ENCODE results near the gene THAP10. TPM values are rescaled to one million over a fixed set of nuclear protein-coding genes. Genes with fewer than 3 reads are reported as not detected.

Gene THAP10
- total RNA-seq, 1 experiment from 2014 or later: 2.6 TPM

DNA sequence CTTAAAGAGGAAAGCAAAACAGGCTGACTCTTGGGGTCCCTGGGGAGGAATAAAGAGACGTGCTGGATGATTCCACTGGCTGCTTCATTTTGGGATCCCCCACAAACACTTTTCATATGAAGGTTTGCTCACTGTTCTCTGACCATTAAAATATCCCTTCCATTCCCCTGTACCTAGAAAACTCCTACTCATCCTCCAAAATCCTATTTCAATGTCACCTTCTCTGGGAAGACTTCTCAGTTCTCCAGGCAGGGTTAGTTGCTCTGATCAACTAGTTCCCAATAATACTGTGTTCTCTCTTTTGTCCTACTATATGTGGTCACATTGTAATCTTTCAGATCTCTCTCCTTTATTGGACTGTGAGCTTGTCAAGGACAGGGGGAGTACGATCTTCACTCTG lies 57.2 kb downstream of the THAP10 start:
- no peak overlapping the region for H3K27ac Mint-ChIP-seq
- no peak for TF ChIP-seq E2F1 (CRISPR knock-in tag; IDR thresholded peaks at IDR 0.05)
- no peak for TF ChIP-seq NR2C2 (CRISPR knock-in tag; IDR thresholded peaks at IDR 0.05)
- H3K9me3 Mint-ChIP-seq: peaks cover 10% of the 10 kb centered on the region
- DNase-seq (ENCODE audit: low spot score) (no peak), ATAC-seq (no peak)
- no peaks in the 10 kb centered on the region for H3K27me3 Mint-ChIP-seq (ENCODE audit: low read depth)
- H3K36me3 Mint-ChIP-seq: peaks cover 42% of the 10 kb centered on the region
- peaks cover 14% of the 10 kb centered on the region for H3K4me1 Mint-ChIP-seq
- POLR2A ChIA-PET: no interaction called here
- CTCF ChIA-PET: no interaction called here
- no peak overlapping the region for H3K4me3 Mint-ChIP-seq

DNA sequence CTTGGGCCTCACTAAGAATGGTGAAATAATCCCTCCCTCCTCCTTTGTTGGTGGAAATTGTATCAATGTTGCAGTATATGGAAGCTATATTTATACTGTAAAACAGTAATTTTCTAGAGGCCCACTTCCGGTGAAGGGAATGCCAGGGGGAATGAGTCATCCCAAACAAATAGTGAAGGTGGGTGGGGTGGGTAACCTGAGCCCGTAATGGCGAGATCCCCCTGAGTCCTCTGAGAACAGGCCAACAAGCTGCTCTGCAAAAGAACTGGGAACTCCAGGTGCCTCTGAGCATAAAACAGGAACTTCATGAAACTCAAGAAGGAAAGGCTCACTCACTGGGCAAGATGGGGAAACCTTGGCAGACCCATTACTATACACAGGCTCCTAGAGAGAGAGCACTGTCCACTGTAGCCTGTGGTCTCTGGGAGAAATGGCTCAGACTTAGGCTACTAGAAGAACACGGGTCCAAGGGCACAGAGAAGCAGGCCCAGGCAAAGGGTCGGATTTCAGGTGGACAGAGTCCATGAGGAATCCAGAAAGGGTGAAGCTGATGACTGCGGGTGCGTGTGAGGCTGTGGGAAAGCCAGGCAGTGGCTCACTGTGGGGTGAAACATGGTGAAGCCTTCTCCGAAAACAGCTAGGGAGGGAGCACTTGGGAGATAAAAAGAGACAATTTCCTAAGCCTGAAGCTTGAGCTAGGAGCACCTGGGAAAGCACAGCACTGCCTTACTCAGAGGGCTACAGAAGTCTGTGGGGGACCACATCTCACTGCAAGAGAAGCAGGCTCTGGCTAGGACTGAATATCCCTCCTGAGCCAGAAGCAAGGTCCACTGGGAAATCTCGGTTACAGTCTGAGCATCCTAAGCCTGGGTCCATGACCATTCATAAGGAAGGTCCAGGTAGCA lies 58.1 kb downstream of the THAP10 start:
- no peaks in the 10 kb centered on the region for H3K27me3 Mint-ChIP-seq (ENCODE audit: low read depth)
- H3K27ac Mint-ChIP-seq: peak overlapping the region; percentile 86
- peaks cover 42% of the 10 kb centered on the region for H3K36me3 Mint-ChIP-seq
- TF ChIP-seq GABPB1 (CRISPR knock-in tag; IDR thresholded peaks at IDR 0.05): peak; percentile 42; the same call in 1 of the 2 replicates
- no peak for TF ChIP-seq NR3C1 (CRISPR knock-in tag; conservative IDR thresholded peaks at IDR 0.05; ENCODE audit: low read depth)
- no peak for TF ChIP-seq E2F4 (CRISPR knock-in tag; IDR thresholded peaks at IDR 0.05; ENCODE audit: borderline replicate concordance, low read depth)
- TF ChIP-seq, protein P1, sequence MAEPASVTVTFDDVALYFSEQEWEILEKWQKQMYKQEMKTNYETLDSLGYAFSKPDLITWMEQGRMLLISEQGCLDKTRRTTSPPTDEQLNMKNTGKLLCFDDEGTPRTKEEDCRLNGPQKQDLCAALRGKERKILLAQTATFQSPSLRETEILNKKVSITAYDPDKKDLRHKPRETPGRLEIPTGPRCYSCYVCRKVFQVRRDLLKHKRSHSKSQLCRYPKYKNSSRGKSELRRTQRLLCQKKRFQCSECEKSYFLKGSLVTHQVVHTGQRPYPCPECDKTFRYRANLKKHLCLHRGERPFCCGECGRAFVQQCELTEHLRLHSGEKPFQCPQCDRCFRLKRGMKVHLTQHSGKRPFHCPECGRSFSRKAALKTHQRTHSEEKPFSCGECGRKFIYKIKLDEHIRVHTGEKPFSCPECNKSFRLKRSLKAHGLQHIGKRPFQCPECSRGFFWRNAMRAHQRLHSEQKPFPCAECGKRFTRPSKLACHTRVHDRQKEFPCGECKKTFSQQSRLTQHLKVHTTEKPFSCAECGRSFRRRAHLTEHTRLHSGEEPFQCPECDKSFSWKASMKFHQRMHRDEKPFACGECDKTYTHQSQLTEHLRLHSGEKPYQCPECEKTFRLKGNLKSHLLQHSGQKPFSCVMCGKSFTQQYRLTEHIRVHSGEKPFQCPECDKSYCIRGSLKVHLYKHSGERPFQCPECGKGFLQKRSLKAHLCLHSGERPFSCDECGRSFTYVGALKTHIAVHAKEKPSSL (CRISPR knock-in tag; conservative IDR thresholded peaks at IDR 0.05): no peak
- no peak for TF ChIP-seq EMX1 (CRISPR knock-in tag; IDR thresholded peaks at IDR 0.05)
- TF ChIP-seq, protein P2, sequence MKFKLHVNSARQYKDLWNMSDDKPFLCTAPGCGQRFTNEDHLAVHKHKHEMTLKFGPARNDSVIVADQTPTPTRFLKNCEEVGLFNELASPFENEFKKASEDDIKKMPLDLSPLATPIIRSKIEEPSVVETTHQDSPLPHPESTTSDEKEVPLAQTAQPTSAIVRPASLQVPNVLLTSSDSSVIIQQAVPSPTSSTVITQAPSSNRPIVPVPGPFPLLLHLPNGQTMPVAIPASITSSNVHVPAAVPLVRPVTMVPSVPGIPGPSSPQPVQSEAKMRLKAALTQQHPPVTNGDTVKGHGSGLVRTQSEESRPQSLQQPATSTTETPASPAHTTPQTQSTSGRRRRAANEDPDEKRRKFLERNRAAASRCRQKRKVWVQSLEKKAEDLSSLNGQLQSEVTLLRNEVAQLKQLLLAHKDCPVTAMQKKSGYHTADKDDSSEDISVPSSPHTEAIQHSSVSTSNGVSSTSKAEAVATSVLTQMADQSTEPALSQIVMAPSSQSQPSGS (CRISPR knock-in tag; IDR thresholded peaks at IDR 0.05; ENCODE audit: borderline replicate concordance, low read depth): no peak
- no peak for TF ChIP-seq NFYB (CRISPR knock-in tag; conservative IDR thresholded peaks at IDR 0.05; ENCODE audit: low read depth)
- H3K9me3 Mint-ChIP-seq: peaks cover 10% of the 10 kb centered on the region
- peak; percentile 80 for ATAC-seq
- ChIA-PET CTCF (interaction anchor here (0.5 to 1.7 kb wide), 3 partner anchors 9 to 47 kb away, joined by 3 to 10 read pairs (median 3); no protein-coding TSS in a partner anchor), POLR2A (no interaction called here)
- peaks cover 18% of the 10 kb centered on the region for H3K4me1 Mint-ChIP-seq
- no peak for DNase-seq (ENCODE audit: low spot score)
- H3K4me3 Mint-ChIP-seq: no peak overlapping the region

- CTCF ChIA-PET: interaction anchor here (0.5 to 1.7 kb wide), 3 partner anchors 8 to 46 kb away, joined by 3 to 10 read pairs (median 3); no protein-coding TSS in a partner anchor
- peaks cover 10% of the 10 kb centered on the region for H3K9me3 Mint-ChIP-seq
- POLR2A ChIA-PET: no interaction called here
- H3K36me3 Mint-ChIP-seq: peaks cover 42% of the 10 kb centered on the region
- no peak overlapping the region for H3K27ac Mint-ChIP-seq
- H3K4me3 Mint-ChIP-seq: no peak overlapping the region
- no peaks in the 10 kb centered on the region for H3K27me3 Mint-ChIP-seq (ENCODE audit: low read depth)
- ATAC-seq (no peak), DNase-seq (ENCODE audit: low spot score) (no peak)
- peaks cover 18% of the 10 kb centered on the region for H3K4me1 Mint-ChIP-seq
- no peak for TF ChIP-seq HMGXB4 (CRISPR knock-in tag; IDR thresholded peaks at IDR 0.05)
- TF ChIP-seq MLX (CRISPR knock-in tag; IDR thresholded peaks at IDR 0.05): no peak
- no peak for TF ChIP-seq JUN (CRISPR knock-in tag; IDR thresholded peaks at IDR 0.05)
- no peak for TF ChIP-seq NR1H2 (CRISPR knock-in tag; IDR thresholded peaks at IDR 0.05)
- TF ChIP-seq, protein P3, sequence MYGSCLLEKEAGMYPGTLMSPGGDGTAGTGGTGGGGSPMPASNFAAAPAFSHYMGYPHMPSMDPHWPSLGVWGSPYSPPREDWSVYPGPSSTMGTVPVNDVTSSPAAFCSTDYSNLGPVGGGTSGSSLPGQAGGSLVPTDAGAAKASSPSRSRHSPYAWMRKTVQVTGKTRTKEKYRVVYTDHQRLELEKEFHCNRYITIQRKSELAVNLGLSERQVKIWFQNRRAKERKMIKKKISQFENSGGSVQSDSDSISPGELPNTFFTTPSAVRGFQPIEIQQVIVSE (CRISPR knock-in tag; IDR thresholded peaks at IDR 0.05; ENCODE audit: borderline replicate concordance): no peak
- TF ChIP-seq, protein P4, sequence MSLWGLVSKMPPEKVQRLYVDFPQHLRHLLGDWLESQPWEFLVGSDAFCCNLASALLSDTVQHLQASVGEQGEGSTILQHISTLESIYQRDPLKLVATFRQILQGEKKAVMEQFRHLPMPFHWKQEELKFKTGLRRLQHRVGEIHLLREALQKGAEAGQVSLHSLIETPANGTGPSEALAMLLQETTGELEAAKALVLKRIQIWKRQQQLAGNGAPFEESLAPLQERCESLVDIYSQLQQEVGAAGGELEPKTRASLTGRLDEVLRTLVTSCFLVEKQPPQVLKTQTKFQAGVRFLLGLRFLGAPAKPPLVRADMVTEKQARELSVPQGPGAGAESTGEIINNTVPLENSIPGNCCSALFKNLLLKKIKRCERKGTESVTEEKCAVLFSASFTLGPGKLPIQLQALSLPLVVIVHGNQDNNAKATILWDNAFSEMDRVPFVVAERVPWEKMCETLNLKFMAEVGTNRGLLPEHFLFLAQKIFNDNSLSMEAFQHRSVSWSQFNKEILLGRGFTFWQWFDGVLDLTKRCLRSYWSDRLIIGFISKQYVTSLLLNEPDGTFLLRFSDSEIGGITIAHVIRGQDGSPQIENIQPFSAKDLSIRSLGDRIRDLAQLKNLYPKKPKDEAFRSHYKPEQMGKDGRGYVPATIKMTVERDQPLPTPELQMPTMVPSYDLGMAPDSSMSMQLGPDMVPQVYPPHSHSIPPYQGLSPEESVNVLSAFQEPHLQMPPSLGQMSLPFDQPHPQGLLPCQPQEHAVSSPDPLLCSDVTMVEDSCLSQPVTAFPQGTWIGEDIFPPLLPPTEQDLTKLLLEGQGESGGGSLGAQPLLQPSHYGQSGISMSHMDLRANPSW (CRISPR knock-in tag; conservative IDR thresholded peaks at IDR 0.05; ENCODE audit: low read depth): no peak
- no peak for TF ChIP-seq GTF2I (CRISPR knock-in tag; conservative IDR thresholded peaks at IDR 0.05)
- no peak for TF ChIP-seq OVOL2 (CRISPR knock-in tag; IDR thresholded peaks at IDR 0.05; ENCODE audit: borderline replicate concordance)
These were observed 58.8 kb downstream of the THAP10 start for GRCh38 chr15:70833422-70833821.

Measured in WTC11 (cell line).